Hepatocyte (in vitro differentiated cells): ENCODE data around the gene KMT2B. TPM values are rescaled to one million over a fixed set of nuclear protein-coding genes. Genes with fewer than 3 reads are reported as not detected.
A peak's percentile ranks its signal among the peaks of the same experiment; 100 is the strongest.

Experiments
- DNase-seq: peaks from one replicate; pipeline ENCODE4 v3.0.0-alpha.2; 2016; ENCODE audit warnings: low spot score
- H2AFZ ChIP-seq: fragments of 200-600 bp; sonication (generic); 2 replicates; pipeline ENCODE4 v1.6.0; 2016; ENCODE audit warnings: antibody characterized with exemption, mild to moderate bottlenecking
- H3K27ac ChIP-seq: fragments of 200-600 bp; sonication (generic); 2 replicates; pipeline ENCODE4 v1.5.1; 2016; ENCODE audit warnings: mild to moderate bottlenecking
- H3K27me3 ChIP-seq: fragments of 200-600 bp; sonication (generic); 2 replicates; pipeline ENCODE4 v1.6.1; 2016
- H3K36me3 ChIP-seq: fragments of 200-600 bp; sonication (generic); replicated peaks from 2 replicates; pipeline ENCODE4 v1.5.1; 2016; ENCODE audit warnings: low read depth; ENCODE audit not compliant: insufficient read depth
- H3K4me1 ChIP-seq: fragments of 200-600 bp; sonication (generic); 2 replicates; pipeline ENCODE4 v1.5.1; 2016; ENCODE audit warnings: mild to moderate bottlenecking, moderate library complexity; ENCODE audit not compliant: insufficient read depth
- H3K4me2 ChIP-seq: fragments of 200-600 bp; sonication (generic); 2 replicates; pipeline ENCODE4 v1.6.0; 2016
- H3K4me3 ChIP-seq: fragments of 200-600 bp; sonication (generic); 2 replicates; pipeline ENCODE4 v1.5.1; 2016; ENCODE audit warnings: mild to moderate bottlenecking
- H3K79me2 ChIP-seq: fragments of 200-600 bp; sonication (generic); 2 replicates; pipeline ENCODE4 v1.6.0; 2017; ENCODE audit warnings: mild to moderate bottlenecking
- H3K9me2 ChIP-seq: fragments of 200-600 bp; sonication (generic); replicated peaks from 2 replicates; pipeline ENCODE4 v1.6.0; 2017; ENCODE audit warnings: mild to moderate bottlenecking; ENCODE audit not compliant: insufficient read depth
- H3K9me3 ChIP-seq: fragments of 200-600 bp; sonication (generic); 2 replicates; pipeline ENCODE4 v1.5.1; 2016; ENCODE audit warnings: low read depth, mild to moderate bottlenecking
- H4K20me1 ChIP-seq: fragments of 200-600 bp; sonication (generic); 2 replicates; pipeline ENCODE4 v1.6.0; 2016; ENCODE audit warnings: mild to moderate bottlenecking; ENCODE audit not compliant: insufficient read depth, poor library complexity, severe bottlenecking
- EZH2 ChIP-seq: fragments of 200-600 bp; sonication (generic); IDR thresholded peaks from 2 replicates; pipeline ENCODE4 v1.6.1; 2016; ENCODE audit warnings: antibody characterized with exemption, mild to moderate bottlenecking, borderline replicate concordance
- EZH2phosphoT487 ChIP-seq: fragments of 200-600 bp; sonication (generic); IDR thresholded peaks from one replicate; pipeline ENCODE4 v1.6.1; 2018; ENCODE audit warnings: antibody characterized with exemption, mild to moderate bottlenecking, low read depth, moderate library complexity; ENCODE audit not compliant: unreplicated experiment, severe bottlenecking
- WGBS: methylation state at CpG from one replicate; pipeline ENCODE4 v1.1.6; 2016; ENCODE audit warnings: low lambda C conversion rate; ENCODE audit errors: missing lambda C conversion rate; 5-methylcytosine and 5-hydroxymethylcytosine counted together
- polyA plus RNA-seq: library from polyadenylated mRNA; unstranded; fragments of >200 nt; fragmentation: Nextera tagmentation; extraction: Ambion mirVana; gene quantifications from 2 replicates; pipeline ENCODE4 v1.2.1, GENCODE V29; 2016
- total RNA-seq: library from RNA; depleted of rRNA; stranded (reverse); fragments of >200 nt; gene quantifications from 2 replicates; pipeline ENCODE4 v1.2.3, GENCODE V29; 2014
- TF ChIP-seq, protein P1 (sequence below): fragments of 200-600 bp; sonication (generic); IDR thresholded peaks from 2 replicates; pipeline ENCODE4 v1.5.1; 2016; ENCODE audit warnings: antibody characterized with exemption, mild to moderate bottlenecking; ENCODE audit not compliant: poor library complexity

Gene KMT2B, protein sequence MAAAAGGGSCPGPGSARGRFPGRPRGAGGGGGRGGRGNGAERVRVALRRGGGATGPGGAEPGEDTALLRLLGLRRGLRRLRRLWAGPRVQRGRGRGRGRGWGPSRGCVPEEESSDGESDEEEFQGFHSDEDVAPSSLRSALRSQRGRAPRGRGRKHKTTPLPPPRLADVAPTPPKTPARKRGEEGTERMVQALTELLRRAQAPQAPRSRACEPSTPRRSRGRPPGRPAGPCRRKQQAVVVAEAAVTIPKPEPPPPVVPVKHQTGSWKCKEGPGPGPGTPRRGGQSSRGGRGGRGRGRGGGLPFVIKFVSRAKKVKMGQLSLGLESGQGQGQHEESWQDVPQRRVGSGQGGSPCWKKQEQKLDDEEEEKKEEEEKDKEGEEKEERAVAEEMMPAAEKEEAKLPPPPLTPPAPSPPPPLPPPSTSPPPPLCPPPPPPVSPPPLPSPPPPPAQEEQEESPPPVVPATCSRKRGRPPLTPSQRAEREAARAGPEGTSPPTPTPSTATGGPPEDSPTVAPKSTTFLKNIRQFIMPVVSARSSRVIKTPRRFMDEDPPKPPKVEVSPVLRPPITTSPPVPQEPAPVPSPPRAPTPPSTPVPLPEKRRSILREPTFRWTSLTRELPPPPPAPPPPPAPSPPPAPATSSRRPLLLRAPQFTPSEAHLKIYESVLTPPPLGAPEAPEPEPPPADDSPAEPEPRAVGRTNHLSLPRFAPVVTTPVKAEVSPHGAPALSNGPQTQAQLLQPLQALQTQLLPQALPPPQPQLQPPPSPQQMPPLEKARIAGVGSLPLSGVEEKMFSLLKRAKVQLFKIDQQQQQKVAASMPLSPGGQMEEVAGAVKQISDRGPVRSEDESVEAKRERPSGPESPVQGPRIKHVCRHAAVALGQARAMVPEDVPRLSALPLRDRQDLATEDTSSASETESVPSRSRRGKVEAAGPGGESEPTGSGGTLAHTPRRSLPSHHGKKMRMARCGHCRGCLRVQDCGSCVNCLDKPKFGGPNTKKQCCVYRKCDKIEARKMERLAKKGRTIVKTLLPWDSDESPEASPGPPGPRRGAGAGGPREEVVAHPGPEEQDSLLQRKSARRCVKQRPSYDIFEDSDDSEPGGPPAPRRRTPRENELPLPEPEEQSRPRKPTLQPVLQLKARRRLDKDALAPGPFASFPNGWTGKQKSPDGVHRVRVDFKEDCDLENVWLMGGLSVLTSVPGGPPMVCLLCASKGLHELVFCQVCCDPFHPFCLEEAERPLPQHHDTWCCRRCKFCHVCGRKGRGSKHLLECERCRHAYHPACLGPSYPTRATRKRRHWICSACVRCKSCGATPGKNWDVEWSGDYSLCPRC (N-terminal part only)
- total RNA-seq (6.9 and 12.8 TPM in 2 replicates), polyA plus RNA-seq (9.3 and 10.7 TPM in 2 replicates)

DNA sequence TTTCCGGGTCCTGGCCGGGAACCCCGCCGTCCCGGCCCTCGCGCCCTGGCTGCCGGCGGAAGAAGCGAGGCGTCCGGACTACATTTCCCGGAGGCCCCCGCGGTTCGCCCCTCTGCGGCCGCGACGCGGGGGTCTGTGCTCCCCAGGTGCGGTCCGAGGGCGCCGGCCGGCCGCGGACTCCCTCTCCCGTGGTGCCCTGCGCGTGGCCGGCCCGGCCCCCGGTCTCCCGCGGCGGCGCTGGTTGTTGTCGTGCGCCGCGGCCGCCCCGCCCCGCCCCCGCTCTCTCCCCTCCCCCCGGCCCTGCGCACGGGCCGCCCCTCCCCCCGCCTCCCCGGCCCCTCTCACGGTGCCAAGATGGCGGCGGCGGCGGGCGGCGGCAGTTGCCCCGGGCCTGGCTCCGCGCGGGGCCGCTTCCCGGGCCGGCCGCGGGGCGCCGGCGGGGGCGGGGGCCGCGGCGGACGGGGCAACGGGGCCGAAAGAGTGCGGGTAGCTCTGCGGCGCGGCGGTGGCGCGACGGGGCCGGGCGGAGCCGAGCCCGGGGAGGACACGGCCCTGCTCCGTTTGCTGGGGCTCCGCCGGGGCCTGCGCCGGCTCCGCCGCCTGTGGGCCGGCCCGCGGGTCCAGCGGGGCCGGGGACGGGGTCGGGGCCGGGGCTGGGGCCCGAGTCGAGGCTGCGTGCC lies at the start of gene KMT2B:
KMT2B (plus strand) TSS at position 339 of the 680 bp plus-strand sequence; CDS start at position 355, 16 bp downstream.
- Histone ChIP-seq H3K27me3 (no peaks in the 10 kb centered on the region), H2AFZ (peak within 1 kb of the TSS; percentile 81), H3K79me2 (peaks cover 49% of the 10 kb centered on the region), H3K27ac (peak within 1 kb of the TSS; percentile 89), H3K36me3 (no peaks in the 10 kb centered on the region), H3K9me2 (no peaks in the 10 kb centered on the region), H3K4me1 (peaks cover 15% of the 10 kb centered on the region), H3K9me3 (no peaks in the 10 kb centered on the region), H3K4me2 (peak within 1 kb of the TSS; percentile 89), H3K4me3 (peak within 1 kb of the TSS; percentile 96), H4K20me1 (peaks cover 25% of the 10 kb centered on the region)
- 1% methylated on average over 24 of the region's 109 CpGs for WGBS
- no peak for TF ChIP-seq EZH2
- DNase-seq = peak; percentile 98

DNA sequence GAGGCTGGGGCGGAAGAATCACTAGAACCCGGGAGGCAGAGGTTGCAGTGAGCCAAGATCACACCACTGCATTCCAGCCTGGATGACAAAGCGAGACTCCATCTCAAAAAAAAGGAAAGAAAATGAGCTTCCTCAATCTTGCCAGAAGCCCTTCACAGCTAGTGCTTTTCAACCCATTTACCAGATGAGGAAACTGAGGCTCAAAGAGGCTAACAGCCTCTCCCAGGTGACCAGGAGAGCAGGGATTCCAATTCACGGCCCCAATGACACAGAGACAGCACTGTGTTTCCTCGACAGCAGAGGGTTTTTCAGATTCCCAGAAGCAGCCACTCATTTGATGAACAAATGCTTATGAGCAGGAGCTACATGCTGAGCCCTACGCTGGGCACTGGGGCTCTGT lies 48.2 kb upstream of the KMT2B start:
- H3K79me2 ChIP-seq = no peaks in the 10 kb centered on the region
- H3K9me3 ChIP-seq = no peaks in the 10 kb centered on the region
- no peak overlapping the region for H2AFZ ChIP-seq
- no peaks in the 10 kb centered on the region for H3K36me3 ChIP-seq
- TF ChIP-seq EZH2 (no peak), EZH2phosphoT487 (no peak)
- TF ChIP-seq, protein P1, sequence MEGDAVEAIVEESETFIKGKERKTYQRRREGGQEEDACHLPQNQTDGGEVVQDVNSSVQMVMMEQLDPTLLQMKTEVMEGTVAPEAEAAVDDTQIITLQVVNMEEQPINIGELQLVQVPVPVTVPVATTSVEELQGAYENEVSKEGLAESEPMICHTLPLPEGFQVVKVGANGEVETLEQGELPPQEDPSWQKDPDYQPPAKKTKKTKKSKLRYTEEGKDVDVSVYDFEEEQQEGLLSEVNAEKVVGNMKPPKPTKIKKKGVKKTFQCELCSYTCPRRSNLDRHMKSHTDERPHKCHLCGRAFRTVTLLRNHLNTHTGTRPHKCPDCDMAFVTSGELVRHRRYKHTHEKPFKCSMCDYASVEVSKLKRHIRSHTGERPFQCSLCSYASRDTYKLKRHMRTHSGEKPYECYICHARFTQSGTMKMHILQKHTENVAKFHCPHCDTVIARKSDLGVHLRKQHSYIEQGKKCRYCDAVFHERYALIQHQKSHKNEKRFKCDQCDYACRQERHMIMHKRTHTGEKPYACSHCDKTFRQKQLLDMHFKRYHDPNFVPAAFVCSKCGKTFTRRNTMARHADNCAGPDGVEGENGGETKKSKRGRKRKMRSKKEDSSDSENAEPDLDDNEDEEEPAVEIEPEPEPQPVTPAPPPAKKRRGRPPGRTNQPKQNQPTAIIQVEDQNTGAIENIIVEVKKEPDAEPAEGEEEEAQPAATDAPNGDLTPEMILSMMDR = no peak
- DNase-seq = no peak
- no peaks in the 10 kb centered on the region for H3K9me2 ChIP-seq
- H3K27me3 ChIP-seq = no peaks in the 10 kb centered on the region
- H3K4me3 ChIP-seq = no peak overlapping the region
- no peaks in the 10 kb centered on the region for H3K4me1 ChIP-seq
- H4K20me1 ChIP-seq = no peaks in the 10 kb centered on the region
- no peak overlapping the region for H3K27ac ChIP-seq
- WGBS = 78% methylated on average over 4 of the region's 6 CpGs
- no peak overlapping the region for H3K4me2 ChIP-seq

DNA sequence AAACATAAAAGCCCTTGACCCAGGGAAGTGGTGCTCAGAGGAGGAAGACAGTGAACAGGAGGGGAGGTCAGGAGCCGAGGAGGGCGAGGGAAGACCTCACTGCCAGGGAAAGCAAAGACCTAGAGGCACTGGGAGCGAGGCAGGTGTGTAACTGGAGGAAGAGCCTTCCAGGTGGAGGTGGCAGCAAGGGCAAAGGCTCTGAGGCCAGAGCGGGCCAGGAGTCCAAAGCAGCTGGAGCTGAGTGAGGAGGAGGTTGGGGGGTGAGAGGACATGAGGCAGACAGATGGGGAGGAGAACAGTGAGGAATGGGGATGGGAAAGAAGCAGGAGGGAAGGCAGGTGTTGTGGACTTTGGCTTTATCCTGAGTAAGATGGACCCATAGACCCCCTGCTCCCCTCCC lies 47.8 kb upstream of the KMT2B start:
- Histone ChIP-seq H3K36me3 (no peaks in the 10 kb centered on the region), H3K79me2 (no peaks in the 10 kb centered on the region), H3K4me3 (no peak overlapping the region), H3K9me2 (no peaks in the 10 kb centered on the region), H2AFZ (no peak overlapping the region), H3K4me1 (no peaks in the 10 kb centered on the region), H4K20me1 (no peaks in the 10 kb centered on the region), H3K9me3 (no peaks in the 10 kb centered on the region), H3K27ac (no peak overlapping the region), H3K27me3 (no peaks in the 10 kb centered on the region), H3K4me2 (no peak overlapping the region)
- no peak for DNase-seq
- 75% methylated on average over 4 of the region's 4 CpGs for WGBS
- TF ChIP-seq EZH2phosphoT487 (no peak), EZH2 (no peak)
- TF ChIP-seq, protein P1 = no peak
